Right atrium auricular region (tissue), 2 donors: ENCODE measurements around the gene SLC8A3. TPM values are rescaled to one million over a fixed set of nuclear protein-coding genes. Genes with fewer than 3 reads are reported as not detected.

Source experiments
- DNase-seq: peaks from one replicate; pipeline ENCODE4 v3.0.0-alpha.2; 2019; ENCODE audit warnings: low spot score
- H3K27ac ChIP-seq, 2 donors: fragments of 200-600 bp; sonication (generic); 1 replicate in 1 of 2; 2 replicates in 1 of 2; pipeline ENCODE4 v1.5.1; 2016 to 2019
- H3K27me3 ChIP-seq, 2 donors: fragments of 200-600 bp; sonication (generic); one replicate each; pipeline versions ENCODE4 v1.5.1 to v1.6.0; 2017 to 2019
- H3K36me3 ChIP-seq: fragments of 200-600 bp; sonication (generic); one replicate; pipeline ENCODE4 v1.5.1; 2016
- H3K4me1 ChIP-seq, 2 donors: fragments of 200-600 bp; sonication (generic); one replicate each; pipeline versions ENCODE4 v1.5.1 to v1.6.0; 2017 to 2019
- H3K4me3 ChIP-seq, 2 donors: fragments of 200-600 bp; sonication (generic); 1 replicate in 1 of 2; 2 replicates in 1 of 2; pipeline ENCODE4 v1.5.1; 2017 to 2019; ENCODE audit warnings: mild to moderate bottlenecking in 1 of 2, moderate library complexity in 1 of 2
- H3K9me3 ChIP-seq, 2 donors: fragments of 200-600 bp; sonication (generic); one replicate each; pipeline ENCODE4 v1.5.1; 2019
- total RNA-seq, 2 donors: library from RNA; depleted of rRNA; stranded (reverse); fragments of >200 nt; gene quantifications; one replicate each; pipeline ENCODE4 v1.1.0, GENCODE V29; 2016
- TF ChIP-seq, protein P1 (sequence below), 2 donors: fragments of 200-600 bp; sonication (generic); IDR thresholded peaks; one replicate each; pipeline ENCODE4 v1.5.1; 2019; ENCODE audit warnings: antibody characterized with exemption in 2 of 2

Gene SLC8A3
- total RNA-seq, 2 donors from 2014 or later, result 1.3 to 1.4 TPM

DNA sequence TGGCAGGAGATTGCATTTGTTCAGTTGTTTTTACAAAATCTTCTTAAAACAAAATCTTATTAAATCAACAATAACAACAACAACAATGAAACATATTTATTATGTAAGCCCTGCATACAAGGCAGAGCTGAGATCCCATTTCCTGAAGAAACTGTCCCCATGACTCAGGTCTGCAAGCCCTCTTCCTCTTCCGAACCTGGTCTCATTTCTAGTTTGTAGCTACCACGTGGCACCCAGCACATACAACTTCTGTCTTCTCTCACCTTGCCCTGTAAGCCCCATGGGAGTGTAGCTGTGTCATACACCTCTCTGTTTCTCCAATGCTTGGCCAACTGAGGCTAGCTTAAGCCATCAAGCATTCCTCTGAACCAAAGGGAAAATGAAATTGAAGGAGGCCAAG lies 106.4 kb downstream of the SLC8A3 start:
- TF ChIP-seq, protein P1, sequence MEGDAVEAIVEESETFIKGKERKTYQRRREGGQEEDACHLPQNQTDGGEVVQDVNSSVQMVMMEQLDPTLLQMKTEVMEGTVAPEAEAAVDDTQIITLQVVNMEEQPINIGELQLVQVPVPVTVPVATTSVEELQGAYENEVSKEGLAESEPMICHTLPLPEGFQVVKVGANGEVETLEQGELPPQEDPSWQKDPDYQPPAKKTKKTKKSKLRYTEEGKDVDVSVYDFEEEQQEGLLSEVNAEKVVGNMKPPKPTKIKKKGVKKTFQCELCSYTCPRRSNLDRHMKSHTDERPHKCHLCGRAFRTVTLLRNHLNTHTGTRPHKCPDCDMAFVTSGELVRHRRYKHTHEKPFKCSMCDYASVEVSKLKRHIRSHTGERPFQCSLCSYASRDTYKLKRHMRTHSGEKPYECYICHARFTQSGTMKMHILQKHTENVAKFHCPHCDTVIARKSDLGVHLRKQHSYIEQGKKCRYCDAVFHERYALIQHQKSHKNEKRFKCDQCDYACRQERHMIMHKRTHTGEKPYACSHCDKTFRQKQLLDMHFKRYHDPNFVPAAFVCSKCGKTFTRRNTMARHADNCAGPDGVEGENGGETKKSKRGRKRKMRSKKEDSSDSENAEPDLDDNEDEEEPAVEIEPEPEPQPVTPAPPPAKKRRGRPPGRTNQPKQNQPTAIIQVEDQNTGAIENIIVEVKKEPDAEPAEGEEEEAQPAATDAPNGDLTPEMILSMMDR (IDR thresholded peaks at IDR 0.05), result no peak
- Histone ChIP-seq H3K9me3 (no peaks in the 10 kb centered on the region), H3K27ac (no peak overlapping the region), H3K27me3 (no peaks in the 10 kb centered on the region), H3K4me3 (no peak overlapping the region), H3K36me3 (no peaks in the 10 kb centered on the region), H3K4me1 (no peaks in the 10 kb centered on the region)
- DNase-seq, result no peak

DNA sequence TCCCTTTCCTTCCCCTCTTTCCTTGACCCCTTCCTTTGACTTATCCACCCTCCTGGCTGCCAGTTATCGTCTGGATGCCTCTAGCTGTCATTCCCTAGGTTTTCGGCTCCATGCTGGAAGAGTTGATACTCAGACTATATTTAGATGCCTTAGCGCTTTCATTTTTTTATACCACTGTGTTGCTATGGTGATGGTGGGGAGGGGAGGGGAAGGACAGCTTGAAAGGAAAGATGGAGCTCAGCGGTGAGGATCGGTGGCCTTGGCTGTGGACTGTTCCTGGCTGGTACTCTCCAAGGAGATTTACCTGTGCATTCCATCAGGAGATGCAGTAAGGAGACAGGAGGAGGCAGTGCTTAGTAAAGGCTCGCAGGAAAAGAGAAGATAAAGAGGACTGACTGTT lies 108.7 kb downstream of the SLC8A3 start:
- Histone ChIP-seq H3K27ac (no peak overlapping the region), H3K4me3 (no peak overlapping the region), H3K27me3 (no peaks in the 10 kb centered on the region), H3K9me3 (no peaks in the 10 kb centered on the region), H3K36me3 (no peaks in the 10 kb centered on the region), H3K4me1 (no peaks in the 10 kb centered on the region)
- TF ChIP-seq, protein P1 (IDR thresholded peaks at IDR 0.05), result no peak
- DNase-seq, result no peak

DNA sequence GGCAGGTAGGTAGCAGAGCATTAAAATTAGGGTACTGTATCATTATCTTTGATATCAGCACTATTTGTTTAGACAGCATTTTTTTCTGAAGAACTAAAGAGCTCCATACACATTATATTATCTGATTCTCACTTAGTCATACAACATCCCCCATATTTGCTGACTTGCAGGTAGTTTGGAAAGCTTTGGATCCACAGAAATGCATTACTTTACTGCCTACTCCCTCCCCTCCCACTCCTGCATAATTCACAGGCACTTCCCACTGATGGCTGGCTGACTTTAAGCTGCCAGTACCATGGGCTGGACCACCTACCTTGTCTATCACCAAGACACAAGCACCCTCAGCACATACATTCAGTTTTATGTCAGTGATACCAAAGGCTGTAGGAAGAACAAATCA lies 110.4 kb downstream of the SLC8A3 start:
- Histone ChIP-seq H3K36me3 (no peaks in the 10 kb centered on the region), H3K27ac (no peak overlapping the region), H3K9me3 (no peaks in the 10 kb centered on the region), H3K27me3 (no peaks in the 10 kb centered on the region), H3K4me1 (no peaks in the 10 kb centered on the region), H3K4me3 (no peak overlapping the region)
- TF ChIP-seq, protein P1 (IDR thresholded peaks at IDR 0.05), result no peak
- DNase-seq, result no peak

DNA sequence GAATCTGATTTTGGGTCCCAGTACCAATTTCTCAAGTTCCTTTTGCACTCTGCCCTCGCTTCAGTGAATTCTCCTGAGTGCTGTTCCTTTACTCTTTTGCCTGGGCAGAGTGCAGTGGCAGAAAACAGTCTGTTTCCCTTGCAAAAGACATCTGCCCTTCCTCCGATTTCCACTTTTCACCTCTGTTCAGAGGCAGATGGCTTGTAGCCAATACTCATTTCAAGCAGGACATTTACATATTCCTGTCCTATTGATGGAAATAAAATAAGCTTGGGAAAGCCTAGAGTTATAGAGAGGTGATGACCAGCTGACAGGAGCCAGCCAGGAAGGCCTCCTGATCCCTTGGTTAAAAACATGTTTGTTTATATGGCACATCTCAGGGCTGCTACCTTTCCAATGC lies 111.0 kb downstream of the SLC8A3 start:
- Histone ChIP-seq H3K27me3 (no peaks in the 10 kb centered on the region), H3K36me3 (no peaks in the 10 kb centered on the region), H3K4me3 (no peak overlapping the region), H3K4me1 (no peaks in the 10 kb centered on the region), H3K27ac (no peak overlapping the region), H3K9me3 (no peaks in the 10 kb centered on the region)
- TF ChIP-seq, protein P1 (IDR thresholded peaks at IDR 0.05), result no peak
- DNase-seq, result no peak

DNA sequence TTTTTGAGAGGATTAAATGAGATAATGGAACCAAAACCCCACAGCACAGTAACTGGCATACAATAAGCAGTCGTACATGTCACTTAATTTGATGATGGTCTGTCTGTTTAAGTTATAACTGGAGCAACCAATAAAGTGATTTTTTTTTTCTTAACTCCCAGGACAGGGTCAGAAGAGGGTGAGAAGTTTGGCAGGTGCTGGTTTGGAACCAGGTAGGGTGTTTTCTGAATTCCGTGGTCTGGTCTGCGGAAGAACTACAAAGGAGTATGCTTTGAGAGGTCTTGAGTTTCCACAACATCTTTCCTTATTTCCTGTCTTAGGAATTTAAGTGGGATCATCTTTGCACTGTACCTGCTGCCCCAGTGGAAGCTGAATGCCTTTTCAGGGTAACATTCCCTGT lies 111.7 kb downstream of the SLC8A3 start:
- H3K27ac ChIP-seq, result no peak overlapping the region
- H3K36me3 ChIP-seq, result no peaks in the 10 kb centered on the region
- TF ChIP-seq, protein P1 (IDR thresholded peaks at IDR 0.05), result no peak
- no peak overlapping the region for H3K4me3 ChIP-seq
- no peaks in the 10 kb centered on the region for H3K9me3 ChIP-seq
- H3K4me1 ChIP-seq, result no peaks in the 10 kb centered on the region
- DNase-seq, result no peak
- H3K27me3 ChIP-seq, result no peaks in the 10 kb centered on the region

DNA sequence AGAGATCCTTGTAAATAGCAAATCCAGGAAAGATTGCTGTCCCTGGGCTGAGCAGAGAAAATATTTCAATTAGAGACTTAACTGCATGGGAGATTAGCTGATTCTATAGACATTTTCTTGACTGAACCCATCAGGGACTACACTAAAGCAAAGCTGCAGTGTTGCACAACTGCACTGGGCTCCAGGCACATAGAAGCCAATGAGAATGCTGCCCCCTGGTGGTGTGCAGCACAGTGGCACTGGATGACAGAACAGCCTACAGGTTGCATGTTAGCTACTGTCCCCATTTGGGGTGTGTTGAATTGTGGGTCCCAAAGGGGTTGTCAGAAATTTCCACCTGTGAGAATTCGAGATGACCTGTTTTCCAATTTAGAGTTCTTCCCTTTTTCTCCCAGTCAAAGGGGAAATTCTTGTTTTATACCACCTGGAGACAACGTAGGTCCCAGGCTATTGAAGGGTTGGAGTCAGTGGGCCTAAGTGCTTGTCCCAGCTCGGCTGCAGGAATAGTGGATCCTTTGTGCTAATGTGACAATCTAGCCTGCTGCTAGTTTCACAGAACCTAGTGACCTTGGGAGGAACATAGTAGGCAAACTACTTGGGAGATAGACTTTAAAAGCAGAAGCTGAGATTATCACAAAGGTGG lies 114.7 kb downstream of the SLC8A3 start:
- peak; percentile 63 for DNase-seq
- no peaks in the 10 kb centered on the region for H3K27me3 ChIP-seq

More for the DNA sequence above, 114.7 kb downstream of the SLC8A3 start:
- no peak overlapping the region for H3K27ac ChIP-seq
- H3K4me1 ChIP-seq, result no peaks in the 10 kb centered on the region
- no peak overlapping the region for H3K4me3 ChIP-seq
- TF ChIP-seq, protein P1 (IDR thresholded peaks at IDR 0.05), result peak; percentile 30 to 69
- no peaks in the 10 kb centered on the region for H3K36me3 ChIP-seq
- H3K9me3 ChIP-seq, result no peaks in the 10 kb centered on the region
